HG03103 (cell line): ENCODE data around the gene CAPN9.
"Not testable (repeated sequence)": the region's sequence is repeated elsewhere in the genome, so short reads cannot be mapped to it uniquely, and the experiment has no call there.

Experiments
- ATAC-seq: cut with Tn5 transposase; IDR thresholded peaks from one replicate; pipeline ENCODE4 v1.9.1; 2021; ENCODE audit warnings: low read depth; ENCODE audit not compliant: unreplicated experiment

The CAPN9 gene, protein sequence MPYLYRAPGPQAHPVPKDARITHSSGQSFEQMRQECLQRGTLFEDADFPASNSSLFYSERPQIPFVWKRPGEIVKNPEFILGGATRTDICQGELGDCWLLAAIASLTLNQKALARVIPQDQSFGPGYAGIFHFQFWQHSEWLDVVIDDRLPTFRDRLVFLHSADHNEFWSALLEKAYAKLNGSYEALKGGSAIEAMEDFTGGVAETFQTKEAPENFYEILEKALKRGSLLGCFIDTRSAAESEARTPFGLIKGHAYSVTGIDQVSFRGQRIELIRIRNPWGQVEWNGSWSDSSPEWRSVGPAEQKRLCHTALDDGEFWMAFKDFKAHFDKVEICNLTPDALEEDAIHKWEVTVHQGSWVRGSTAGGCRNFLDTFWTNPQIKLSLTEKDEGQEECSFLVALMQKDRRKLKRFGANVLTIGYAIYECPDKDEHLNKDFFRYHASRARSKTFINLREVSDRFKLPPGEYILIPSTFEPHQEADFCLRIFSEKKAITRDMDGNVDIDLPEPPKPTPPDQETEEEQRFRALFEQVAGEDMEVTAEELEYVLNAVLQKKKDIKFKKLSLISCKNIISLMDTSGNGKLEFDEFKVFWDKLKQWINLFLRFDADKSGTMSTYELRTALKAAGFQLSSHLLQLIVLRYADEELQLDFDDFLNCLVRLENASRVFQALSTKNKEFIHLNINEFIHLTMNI

DNA sequence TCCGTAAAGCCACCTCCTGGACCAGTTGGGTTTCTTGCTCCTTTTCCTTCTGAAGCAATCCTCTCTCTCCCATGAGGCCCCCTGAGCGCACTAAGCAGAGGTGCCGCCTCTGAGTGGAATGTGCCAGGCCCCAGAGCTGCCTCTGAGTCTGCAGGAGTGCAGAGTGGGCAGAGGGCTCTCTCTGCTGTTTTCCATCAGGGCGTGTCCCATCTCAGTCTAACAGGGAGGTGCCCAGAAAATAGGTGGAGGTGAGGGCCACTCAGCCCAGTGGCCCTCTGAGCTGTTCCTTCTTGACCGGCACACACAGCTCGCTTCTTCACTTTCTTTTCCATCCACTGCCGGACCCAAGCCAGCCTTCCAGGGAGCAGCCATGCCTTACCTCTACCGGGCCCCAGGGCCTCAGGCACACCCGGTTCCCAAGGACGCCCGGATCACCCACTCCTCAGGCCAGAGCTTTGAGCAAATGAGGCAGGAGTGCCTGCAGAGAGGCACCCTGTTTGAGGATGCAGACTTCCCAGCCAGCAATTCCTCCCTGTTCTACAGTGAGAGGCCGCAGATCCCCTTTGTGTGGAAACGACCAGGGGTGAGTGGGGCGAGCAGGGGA, at the start of gene CAPN9:
CAPN9 (plus strand) TSS at position 262 of the 604 bp plus-strand sequence; CDS start at position 371, 109 bp downstream.
- no peak for ATAC-seq

DNA sequence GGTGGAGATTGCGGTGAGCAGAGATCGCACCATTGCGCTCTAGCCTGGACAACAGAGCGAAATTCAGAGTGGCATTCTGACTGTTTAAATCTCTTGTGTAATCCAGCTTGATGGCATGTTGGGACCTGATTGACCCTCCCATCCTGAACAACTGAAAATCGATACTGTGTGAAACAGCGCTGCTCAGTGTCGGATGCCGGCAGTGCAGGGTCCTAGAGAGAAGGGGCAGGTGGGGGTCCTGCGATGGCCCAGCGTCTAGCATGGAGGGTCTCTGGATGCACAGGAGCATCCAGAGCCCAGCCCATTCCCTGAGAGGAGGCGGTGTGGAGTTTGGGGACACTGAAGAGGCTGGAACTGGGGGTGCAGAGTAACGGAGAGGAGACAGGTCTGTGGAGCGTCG, 49.1 kb upstream of the CAPN9 start:
- no peak for ATAC-seq

DNA sequence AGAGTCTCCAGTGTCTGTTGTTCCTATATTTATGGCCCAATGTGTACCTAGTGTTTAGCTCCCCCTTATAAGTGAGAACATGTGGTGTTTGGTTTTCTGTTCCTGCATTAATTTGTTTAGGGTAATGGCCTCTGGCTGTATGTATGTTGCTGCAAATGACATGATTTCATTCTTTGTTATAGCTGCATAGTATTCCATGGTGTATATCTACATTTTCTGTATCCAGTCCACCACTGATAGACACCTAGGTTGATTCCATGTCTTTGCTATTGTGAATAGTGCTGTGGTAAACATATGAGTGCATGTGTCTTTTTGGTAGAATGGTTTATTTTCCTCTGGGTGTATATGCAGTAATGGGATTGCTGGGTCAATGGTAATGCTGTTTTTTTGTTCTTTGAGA, 48.2 kb upstream of the CAPN9 start:
- not testable (repeated sequence) for ATAC-seq

DNA sequence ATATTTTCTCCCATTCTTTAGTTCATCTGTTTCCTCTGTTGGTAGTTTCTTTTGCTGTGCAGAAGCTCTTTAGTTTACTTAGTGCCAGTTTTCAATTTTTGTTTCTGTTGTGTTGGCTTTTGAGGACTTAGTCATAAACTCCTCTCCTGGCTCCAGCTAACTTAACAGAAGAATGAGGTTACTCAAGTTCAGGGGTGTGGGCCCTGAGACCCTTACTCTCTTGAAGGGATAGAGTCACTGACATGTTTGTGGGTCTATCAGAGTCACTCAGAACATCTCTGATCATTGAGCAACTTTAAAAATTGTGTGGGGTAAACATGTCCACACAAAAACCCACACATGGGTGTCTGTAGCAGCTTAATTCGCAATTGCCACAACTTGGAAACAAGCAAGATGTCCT, 47.5 kb upstream of the CAPN9 start:
- ATAC-seq = no peak

DNA sequence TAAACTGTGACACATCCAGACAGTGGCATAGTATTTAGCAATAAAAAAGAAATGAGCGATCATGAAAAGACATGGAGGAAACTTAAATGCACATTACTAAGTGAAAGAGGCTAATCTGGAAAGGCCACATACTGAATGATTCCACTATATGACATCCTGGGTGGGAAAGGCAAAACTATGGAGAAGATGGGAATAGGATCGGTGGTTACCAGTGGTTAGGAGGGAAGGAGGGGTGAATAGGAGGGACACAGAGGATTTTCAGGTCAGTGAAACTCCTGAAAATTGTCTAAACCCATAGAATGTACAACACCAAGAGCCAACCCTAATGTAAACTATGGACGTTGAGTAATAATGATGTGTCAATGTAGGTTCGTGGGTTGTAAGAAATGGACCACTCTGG, 47.1 kb upstream of the CAPN9 start:
- ATAC-seq = no peak

DNA sequence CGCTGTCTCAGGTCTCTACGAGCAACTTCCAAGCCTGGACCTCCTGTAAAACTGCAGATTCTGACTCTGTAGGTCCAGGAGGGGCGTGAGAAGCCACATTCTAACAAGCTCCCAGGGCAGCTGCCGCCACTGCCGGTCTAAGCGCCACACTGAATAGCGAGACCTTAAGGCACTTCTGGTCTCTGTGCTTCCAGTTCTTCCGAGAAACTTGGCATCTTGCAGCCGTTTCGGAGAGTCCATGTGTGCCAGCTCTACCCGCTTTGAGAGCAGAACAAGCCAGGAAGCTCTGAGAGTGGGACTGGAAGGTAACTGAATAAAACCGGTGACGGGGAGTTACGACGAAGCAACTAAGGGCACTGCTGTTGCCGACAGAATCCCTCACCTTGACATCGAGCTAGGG, 45.8 kb upstream of the CAPN9 start:
- ATAC-seq = no peak

DNA sequence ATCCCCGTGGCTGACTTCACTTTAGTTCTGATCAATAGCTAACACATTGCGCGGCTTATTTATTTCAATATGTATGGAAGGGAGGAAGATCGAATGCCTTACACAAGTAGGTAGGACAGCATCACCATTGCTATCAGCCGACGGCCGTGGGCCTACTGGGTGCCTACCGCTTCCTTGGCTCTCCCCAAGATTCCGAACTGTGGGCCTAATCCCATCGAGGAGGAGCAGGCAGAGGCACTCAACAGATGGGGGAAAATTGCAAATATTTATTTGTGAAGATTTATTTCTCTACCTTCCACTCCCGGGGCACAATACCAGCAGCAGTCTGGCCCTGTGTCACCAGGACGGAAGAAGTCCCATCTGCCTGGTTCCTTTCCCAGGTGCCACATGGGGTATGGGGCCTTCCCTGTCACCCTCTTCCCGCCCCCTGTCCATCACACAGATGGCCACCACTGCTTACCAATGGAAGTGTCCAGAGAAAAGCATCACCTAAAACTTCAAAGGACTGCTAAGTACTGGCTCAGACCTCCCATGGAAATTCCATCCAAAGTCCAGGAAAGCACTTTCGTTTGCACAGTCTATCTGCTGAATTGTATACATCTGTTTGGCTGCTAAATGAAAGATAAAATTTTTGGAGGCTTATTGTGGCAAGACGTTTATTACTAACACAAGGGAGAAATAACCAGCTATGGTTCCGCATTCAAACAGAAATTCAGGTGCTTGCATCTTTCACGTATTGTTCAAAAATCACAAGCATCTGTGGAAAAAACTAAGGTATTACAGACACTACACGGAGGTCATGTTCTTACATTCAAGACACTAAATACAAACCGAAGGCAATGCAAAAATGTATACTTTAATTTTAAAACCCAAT, 45.1 kb upstream of the CAPN9 start:
- ATAC-seq = no peak

DNA sequence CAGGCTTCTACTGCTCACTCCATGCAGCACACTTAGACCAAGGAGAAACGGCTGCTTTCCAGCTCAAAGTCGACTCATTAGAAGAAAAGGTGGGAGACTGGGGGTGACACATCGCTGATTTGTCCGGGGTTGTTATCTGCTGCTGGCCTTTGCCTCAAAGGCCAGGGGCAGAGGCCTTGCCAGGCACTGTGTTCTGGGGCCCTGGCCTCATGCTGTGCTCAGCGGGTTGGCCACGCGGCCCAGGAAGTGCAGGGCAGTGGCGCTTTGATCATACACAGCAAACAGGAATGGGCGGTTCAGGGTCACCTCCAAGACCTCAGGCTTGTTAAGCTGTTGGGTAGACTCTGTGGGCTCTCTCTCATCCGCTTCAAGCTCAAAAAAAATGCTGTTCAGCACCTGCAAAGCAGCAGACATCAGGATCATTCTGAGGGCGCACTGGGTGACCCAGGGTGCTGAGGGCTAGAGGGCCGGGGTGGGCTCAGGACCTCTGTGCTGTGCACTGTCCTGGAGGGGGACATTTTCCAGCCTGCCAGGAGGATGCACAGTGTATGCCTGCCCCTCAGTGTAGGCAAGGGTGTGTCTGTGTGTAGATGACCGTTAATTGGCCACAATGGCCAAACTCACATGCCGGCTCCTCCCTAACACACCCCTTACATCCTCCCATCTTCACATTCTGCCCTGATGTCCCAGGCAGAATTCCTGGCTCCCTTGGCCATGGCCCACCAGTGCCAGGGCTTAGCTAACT, 44.1 kb upstream of the CAPN9 start:
- ATAC-seq = no peak

DNA sequence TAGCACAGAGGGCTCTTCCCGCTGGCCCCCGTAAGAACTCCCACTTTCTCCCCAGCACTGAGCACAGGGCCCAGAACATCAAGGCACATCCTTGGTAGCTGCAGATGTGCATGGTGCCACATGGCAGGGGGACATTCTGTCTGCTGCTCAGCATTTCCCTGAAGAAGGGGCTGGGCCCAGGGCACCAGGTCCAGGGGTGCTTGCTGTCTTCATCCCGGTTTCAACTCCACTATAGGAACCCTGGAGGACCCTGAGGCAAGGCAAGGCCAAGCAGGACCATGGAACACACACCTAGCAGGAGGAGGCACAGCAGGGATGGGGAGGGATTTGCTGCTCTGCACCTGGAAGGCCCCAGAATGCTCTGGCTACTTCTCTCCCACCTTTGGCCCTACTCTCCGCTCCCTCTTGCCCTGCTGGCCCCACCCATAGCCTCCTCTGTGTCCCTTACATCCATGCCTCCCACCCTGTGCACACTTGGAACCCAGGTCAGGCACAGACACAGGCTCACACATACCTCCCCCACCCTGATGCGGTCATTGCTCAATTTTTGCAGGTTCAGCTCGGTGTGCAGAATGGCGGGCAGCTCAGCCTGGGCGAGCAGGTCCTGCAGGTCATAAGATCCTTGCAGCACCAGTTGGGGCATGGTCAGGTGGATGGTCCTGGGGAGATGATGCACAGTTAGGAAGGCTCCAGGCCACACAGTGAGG, 43.4 kb upstream of the CAPN9 start:
- ATAC-seq = no peak

DNA sequence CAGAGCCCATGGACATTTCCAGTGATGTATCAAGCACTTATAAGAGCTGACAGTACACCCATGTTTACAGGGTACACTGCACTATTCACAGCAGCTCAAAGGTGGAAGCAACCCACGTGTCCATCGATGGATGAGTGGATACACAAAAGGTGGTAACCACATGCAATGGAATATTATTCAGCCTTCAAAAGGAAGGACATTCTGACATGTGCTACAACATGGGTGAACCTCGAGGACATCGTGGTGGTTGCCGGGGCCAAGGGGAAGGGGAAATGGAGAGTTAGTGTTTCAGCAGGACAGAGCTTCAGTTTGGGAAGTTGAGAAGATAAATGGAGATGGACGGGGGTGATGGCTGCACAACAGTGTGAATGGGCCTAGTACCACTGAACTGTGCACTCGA, 42.4 kb upstream of the CAPN9 start:
- no peak for ATAC-seq

DNA sequence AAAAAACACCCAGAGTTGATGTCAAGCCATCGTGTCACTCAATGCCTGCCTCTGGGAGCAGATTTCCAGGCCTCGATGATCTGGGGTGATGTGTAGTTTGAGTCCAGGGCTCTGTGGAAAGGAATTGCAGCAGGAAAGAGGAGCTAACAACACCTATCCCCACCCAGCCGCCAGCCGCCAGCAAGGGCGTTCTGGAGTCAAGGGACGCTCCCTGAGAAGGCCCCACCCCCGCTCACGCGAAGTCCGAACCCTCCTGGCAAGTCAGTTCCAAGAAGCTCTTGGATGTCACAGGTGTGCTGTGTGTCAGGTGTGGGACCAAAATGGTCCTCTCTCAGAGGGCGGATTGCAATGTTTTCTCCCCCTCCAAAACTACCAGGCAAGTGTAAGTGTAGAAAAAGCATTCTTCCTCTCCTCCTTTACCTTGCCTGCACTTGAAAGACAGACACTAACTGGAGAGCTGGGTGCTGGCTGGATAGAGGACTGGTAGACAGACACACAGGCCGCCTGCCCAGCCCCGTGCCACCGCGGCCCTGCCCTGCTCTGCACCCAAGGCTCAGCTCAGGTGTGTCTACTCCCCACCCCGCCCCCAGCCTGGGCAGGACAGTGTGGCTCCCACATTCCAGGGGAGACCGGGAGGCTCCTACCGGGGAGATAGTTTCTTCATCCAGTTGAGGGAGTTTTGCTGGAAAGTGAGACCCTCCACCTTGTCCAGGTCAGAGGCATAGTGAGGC, 41.7 kb upstream of the CAPN9 start:
- ATAC-seq = no peak

DNA sequence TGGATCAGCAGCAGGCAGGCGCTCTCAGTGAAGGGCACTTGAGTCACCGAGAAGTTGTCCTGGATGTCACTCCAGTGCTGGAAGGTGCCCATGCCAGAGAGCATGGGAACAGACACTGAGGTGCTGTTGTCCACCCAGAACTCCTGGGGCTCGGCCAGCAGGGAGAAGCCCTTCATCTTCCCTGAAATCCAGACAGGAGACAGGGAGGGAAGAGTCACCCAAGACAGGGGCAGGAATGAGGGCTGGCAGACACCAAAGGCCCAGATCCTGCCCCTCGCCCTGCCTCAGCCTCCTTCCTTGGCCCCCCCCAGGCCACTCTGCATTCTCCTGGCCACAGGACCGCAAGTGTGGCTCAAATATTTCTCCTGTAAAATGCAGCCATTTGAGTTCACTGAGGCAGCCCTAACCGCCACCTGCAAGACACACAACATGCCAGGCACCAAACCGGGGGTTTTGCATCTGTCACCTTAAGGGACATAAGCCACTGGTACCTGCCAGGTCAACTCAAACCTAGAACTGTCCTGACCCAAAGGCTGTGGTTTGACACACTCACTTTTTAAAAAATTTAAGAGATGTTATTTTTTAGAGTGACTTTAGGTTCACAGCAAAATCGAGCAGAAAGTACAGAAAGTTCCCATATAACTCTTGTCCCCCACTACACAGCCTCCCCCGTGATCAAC, 41.0 kb upstream of the CAPN9 start:
- no peak for ATAC-seq

DNA sequence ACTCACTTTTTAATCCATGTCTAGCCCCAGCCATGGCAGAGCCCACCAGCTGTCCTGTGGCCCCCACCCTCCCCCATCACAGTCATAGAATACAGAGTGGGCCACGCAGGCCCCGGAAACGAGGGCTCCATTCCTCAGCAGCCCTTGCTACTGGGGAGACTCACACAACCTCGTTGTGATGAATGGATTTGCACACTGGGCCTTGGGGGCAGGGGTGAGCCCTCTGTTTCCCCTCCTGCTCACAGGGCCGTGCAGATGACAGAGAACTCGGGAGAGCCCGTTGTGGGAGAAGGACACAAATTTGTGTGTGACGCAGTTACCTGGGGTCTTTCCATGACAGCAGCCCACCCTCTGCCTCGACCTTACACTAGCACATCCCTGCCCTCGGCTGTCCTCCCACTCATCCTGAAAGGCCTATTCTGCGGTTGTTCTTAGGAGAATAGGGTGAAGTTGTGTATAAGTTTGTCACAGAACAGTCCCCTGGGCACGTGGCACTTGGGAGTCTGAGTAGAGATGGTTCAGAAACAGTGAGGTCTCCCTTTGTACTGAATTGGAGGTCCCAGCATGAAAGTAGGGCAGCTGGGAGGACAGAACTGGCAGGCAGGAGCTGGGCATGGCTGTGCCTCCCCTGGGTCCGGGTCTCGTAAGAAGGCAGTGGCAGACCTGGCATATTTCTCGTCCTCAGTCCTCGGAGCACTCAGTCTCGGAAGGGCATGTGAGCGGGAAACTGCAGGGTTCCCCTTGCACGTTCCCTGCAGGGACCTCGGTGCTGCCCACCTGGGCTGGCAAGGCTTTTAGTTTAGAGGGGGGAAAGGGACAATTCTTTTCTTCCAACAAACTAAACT, 40.1 kb upstream of the CAPN9 start:
- ATAC-seq = no peak

DNA sequence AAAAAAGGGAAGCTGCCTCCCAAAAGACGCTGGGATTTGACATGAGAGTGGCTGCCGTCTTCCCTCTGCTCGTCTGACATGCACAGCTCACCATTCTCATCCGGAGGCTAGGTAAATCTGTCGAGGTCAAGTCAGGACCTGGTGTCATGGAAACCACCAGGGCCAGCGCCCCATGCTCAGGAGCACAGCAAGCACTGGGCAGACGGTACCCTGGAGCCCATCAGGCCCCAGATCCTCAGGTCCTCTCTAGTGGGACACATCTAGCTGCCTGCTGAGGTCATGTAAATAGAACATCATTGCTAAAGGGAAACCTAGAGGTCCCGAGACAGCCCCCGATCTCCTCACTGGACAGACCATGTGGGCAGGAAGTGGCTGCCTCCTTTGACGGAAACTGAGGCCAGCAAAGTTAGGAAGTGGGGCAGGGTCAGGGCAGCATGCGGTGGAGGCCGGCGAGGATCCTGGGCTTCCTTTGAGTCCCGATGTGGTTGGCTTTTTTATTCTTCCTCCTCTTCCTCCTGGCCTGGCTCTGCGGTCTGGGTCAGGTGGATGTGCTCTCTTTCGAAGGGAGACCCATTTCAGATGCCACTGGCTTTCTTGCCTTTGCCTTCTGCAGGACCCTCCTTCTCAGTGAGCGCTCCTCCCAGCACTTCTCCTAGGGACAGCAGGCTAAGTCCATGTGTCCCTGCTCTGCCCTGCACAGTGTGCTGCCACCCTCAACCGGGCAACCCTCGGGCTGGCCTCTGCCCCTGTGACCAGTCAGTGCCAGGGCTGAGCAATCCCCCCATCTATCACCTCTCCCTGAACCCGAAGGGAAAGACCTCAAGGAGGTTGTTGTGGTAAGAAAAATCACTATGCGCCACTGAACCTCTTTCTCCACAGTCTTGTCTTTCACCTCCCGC, 39.2 kb upstream of the CAPN9 start:
- no peak for ATAC-seq

DNA sequence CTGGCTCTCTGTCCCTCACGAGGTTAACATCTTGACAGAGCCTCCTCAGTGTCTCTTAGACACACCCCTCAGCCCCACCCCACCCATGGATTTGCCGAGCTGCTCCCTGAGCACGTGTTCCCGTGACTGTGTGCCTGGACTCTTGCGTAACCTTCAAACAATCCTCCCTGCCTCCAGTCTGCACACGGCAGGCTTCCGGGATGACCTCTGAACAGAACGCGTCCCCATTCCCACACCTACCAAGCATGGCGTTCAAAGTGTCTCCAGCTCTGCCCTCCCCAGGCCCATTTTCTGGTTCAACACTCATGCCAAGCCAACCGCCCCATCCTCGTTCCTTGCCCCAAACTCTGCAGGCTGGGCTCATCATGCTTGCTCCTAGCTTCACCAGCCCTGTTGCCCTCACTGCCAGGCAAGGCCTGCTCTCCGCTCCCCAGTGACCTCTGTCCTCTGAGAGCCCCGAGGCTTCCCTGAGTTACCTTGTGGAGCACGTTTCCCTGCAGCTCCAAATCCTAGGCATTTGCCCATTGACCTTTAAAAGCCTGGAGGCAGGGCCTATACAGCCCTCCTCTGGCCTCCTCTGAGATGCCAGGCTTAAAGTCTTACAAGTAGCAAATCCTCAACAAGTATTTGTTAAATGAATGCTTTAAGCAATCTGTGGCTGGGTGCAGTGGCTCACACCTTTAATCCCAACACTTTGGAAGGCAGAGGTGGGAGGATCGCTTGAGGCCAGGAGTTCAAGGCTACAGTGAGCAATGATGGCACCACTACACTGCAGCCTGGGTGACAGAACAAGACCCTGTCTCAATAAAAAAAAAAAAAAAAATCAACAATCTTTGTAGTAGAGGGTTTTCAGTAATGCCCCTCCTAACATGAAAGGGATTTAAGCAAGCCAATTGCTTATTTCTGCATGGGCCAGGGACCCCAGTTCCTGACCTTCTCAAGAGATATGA, 38.3 kb upstream of the CAPN9 start:
- no peak for ATAC-seq
